Measurements from ENCODE around the gene DLD.

DLD gene

GRCh38 chr7:107926481-107926880 lies 35.5 kb downstream of the DLD start:
- H3K4me3 ChIP-seq (ENCODE audit: low read length): no peak overlapping the region
- no peak for DNase-seq (ENCODE audit: low read depth)
- TF ChIP-seq, protein P1, sequence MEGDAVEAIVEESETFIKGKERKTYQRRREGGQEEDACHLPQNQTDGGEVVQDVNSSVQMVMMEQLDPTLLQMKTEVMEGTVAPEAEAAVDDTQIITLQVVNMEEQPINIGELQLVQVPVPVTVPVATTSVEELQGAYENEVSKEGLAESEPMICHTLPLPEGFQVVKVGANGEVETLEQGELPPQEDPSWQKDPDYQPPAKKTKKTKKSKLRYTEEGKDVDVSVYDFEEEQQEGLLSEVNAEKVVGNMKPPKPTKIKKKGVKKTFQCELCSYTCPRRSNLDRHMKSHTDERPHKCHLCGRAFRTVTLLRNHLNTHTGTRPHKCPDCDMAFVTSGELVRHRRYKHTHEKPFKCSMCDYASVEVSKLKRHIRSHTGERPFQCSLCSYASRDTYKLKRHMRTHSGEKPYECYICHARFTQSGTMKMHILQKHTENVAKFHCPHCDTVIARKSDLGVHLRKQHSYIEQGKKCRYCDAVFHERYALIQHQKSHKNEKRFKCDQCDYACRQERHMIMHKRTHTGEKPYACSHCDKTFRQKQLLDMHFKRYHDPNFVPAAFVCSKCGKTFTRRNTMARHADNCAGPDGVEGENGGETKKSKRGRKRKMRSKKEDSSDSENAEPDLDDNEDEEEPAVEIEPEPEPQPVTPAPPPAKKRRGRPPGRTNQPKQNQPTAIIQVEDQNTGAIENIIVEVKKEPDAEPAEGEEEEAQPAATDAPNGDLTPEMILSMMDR (conservative IDR thresholded peaks at IDR 0.05; ENCODE audit: low read depth, low read length): no peak

GRCh38 chr7:107931740-107932515 lies 40.9 kb downstream of the DLD start:
- no peak for DNase-seq (ENCODE audit: low read depth)
- TF ChIP-seq, protein P1 (conservative IDR thresholded peaks at IDR 0.05; ENCODE audit: low read depth, low read length): no peak
- no peak overlapping the region for H3K4me3 ChIP-seq (ENCODE audit: low read length)

- TF ChIP-seq, protein P1 (conservative IDR thresholded peaks at IDR 0.05; ENCODE audit: low read depth, low read length): no peak
- no peak for DNase-seq (ENCODE audit: low read depth)
- H3K4me3 ChIP-seq (ENCODE audit: low read length): no peak overlapping the region
Measured at GRCh38 chr7:107932805-107933204, 41.8 kb downstream of the DLD start.

DNA sequence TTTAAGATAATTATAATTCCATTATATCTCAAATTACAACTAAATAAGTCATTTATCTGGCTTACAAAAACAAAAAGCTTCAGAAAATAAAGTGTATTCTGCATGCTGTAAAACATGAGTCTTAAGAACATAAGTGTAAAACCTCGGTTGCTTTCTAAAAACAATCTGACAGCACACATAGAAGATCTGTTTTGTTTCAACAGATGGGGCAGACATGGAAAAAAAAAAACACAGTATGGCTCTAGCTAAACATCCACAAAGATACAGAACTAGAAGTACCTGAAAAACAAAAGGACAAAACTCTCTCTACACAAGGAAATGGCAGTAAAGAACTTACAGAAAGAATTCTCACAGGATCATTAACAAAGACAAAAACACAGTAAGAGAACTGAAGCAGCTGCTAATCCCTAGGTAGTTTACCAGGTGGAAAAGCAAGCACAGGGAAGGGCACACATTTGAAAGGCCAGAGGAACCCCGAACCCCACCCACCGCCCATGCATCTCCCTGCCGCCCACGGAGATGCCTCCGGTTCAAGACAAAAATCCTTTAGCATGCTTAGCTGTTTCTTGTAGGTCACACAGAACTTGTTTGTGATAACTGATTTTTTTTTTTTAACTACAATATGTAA lies 42.5 kb downstream of the DLD start:
- TF ChIP-seq, protein P1 (conservative IDR thresholded peaks at IDR 0.05; ENCODE audit: low read depth, low read length): no peak
- DNase-seq (ENCODE audit: low read depth): no peak

GRCh38 chr7:107934991-107935770 lies 44.2 kb downstream of the DLD start:
- no peak for DNase-seq (ENCODE audit: low read depth)
- no peak overlapping the region for H3K4me3 ChIP-seq (ENCODE audit: low read length)
- TF ChIP-seq, protein P1 (conservative IDR thresholded peaks at IDR 0.05; ENCODE audit: low read depth, low read length): no peak

More for the DNA sequence above, 42.5 kb downstream of the DLD start:
- H3K4me3 ChIP-seq (ENCODE audit: low read length): no peak overlapping the region

- H3K4me3 ChIP-seq (ENCODE audit: low read length): no peak overlapping the region
- DNase-seq (ENCODE audit: low read depth): no peak
- TF ChIP-seq, protein P1 (conservative IDR thresholded peaks at IDR 0.05; ENCODE audit: low read depth, low read length): no peak
Measured at GRCh38 chr7:107936312-107936711, 45.3 kb downstream of the DLD start.
